BLaER1 treated with 17β-estradiol and CSF1 and Interleukin-3, amounts not matched to agents 10 nM and 100 nM (cell line): Measurements from ENCODE around the gene IKBIP.
"Not testable (repeated sequence)": the region's sequence is repeated elsewhere in the genome, so short reads cannot be mapped to it uniquely, and the experiment has no call there.

Experiments
- H3K27ac ChIP-seq, 11 experiments: shearing (Covaris generic); formaldehyde crosslinking; 2 replicates each; pipeline ENCODE4 v1.8.1; 2022
- H3K27me3 ChIP-seq, 11 experiments: shearing (Covaris generic); formaldehyde crosslinking; 2 replicates each; pipeline ENCODE4 v1.8.1; 2022
- H3K36me3 ChIP-seq, 11 experiments: shearing (Covaris generic); formaldehyde crosslinking; 2 replicates each; pipeline ENCODE4 v1.8.1; 2022
- H3K4me1 ChIP-seq, 10 experiments: shearing (Covaris generic); formaldehyde crosslinking; 2 replicates each; pipeline ENCODE4 v1.8.1; 2022
- H3K4me2 ChIP-seq, 11 experiments: shearing (Covaris generic); formaldehyde crosslinking; 2 replicates each; pipeline ENCODE4 v1.8.1; 2022
- H3K4me3 ChIP-seq, 10 experiments: shearing (Covaris generic); formaldehyde crosslinking; 2 replicates each; pipeline ENCODE4 v1.8.1; 2022
- H3K9ac ChIP-seq, 11 experiments: shearing (Covaris generic); formaldehyde crosslinking; 2 replicates each; pipeline ENCODE4 v1.8.1; 2022
- H3K9me3 ChIP-seq, 11 experiments: shearing (Covaris generic); formaldehyde crosslinking; replicated peaks in 1 of 11; 2 replicates each; pipeline ENCODE4 v1.8.1; 2022
- H4K20me1 ChIP-seq, 11 experiments: shearing (Covaris generic); formaldehyde crosslinking; 2 replicates each; pipeline ENCODE4 v1.8.1; 2022
- Cebpa-rat ChIP-seq, 11 experiments: shearing (Covaris generic); IDR thresholded peaks; 2 replicates each; pipeline ENCODE4 v1.8.1; 2022

The IKBIP gene

DNA sequence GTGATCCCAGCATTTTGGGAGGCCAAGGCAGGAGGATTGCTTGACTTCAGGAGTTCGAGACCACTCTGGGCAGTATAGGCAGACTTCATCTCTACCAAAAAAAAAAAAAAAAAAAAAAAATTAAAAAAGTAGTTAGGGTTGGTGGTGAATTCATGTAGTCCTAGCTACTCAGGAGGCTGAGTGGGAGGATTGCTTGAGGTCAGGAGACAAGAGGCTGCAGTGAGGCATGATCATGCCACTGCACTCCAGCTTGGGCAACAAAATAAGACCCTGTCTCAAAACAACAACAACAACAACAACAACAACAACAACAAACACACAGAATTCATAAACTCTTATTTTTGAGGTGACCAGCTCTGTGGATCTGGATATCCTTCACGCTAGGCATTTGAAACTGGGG lies 34.0 kb downstream of the IKBIP start:
- Histone ChIP-seq H3K9ac (no peak overlapping the region), H3K4me3 (no peak overlapping the region), H4K20me1 (peaks cover 0 to 4% (median 0%) of the 10 kb centered on the region in 11 experiments; a peak in 2 of 22 replicates), H3K36me3 (peaks cover 0 to 10% (median under 1%) of the 10 kb centered on the region in 11 experiments; a peak in 4 of 22 replicates), H3K27ac (peak overlapping the region in 6 of 11 experiments; percentile 1 to 95 (median 60); a peak in 4 of 22 replicates), H3K9me3 (peaks cover 0 to 16% (median 0%) of the 10 kb centered on the region in 11 experiments; a peak in 8 of 22 replicates), H3K4me1 (peaks cover 39 to 65% (median 58%) of the 10 kb centered on the region in 10 experiments), H3K4me2 (0 out of 22 replicates have a peak overlapping the region, but pooled peaks of 1 of the 11 experiments have one; percentile 11), H3K27me3 (no peaks in the 10 kb centered on the region)
- no peak for TF ChIP-seq Cebpa-rat (IDR thresholded peaks at IDR 0.05)

DNA sequence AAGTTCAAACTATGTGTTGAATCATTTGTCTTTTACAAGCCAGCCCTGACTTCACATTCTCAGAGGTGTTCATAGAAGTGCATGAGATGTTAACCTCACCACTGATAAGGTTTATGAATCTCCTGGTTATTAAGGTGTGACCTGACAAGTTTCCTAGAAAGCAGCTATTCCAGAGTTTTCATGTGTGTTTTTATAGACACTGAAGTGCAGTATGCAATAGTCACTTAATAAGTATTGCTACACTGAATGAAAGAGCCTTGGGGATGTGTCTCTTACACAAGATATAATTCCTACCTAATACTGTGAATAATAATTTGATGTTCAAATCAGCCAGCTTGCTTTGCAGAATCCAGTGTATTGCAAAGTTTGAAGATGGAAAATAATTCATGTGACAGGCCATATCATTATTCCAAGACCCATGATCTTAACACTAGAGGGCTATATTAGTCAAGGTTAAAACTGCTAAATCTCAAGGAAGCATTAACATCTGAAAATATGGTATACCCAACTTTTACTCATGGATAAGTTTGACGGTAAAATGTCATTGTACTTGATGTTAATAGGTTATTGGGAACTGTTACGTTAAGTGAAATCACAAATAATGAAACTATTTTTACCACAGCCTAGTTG lies 38.1 kb downstream of the IKBIP start:
- peaks cover under 1 to 33% (median 19%) of the 10 kb centered on the region in 11 experiments; a peak in 16 of 22 replicates for H4K20me1 ChIP-seq
- peaks cover 35 to 43% (median 38%) of the 10 kb centered on the region in 11 experiments for H3K36me3 ChIP-seq
- H3K4me1 ChIP-seq = peaks cover 15 to 37% (median 23%) of the 10 kb centered on the region in 10 experiments; a peak in 19 of 20 replicates
- no peaks in the 10 kb centered on the region for H3K27me3 ChIP-seq
- H3K9me3 ChIP-seq = no peaks in the 10 kb centered on the region
- peak overlapping the region in 5 of 11 experiments; percentile 68 to 75 (median 72); a peak in 8 of 22 replicates for H3K9ac ChIP-seq
- peak overlapping the region in 3 of 10 experiments; percentile 26 to 39 (median 35); a peak in 5 of 20 replicates for H3K4me3 ChIP-seq
- peak overlapping the region in 10 of 11 experiments; percentile 70 to 85 (median 78); a peak in 17 of 22 replicates for H3K4me2 ChIP-seq
- peak overlapping the region; percentile 68 to 85 (median 81); a peak in 20 of 22 replicates for H3K27ac ChIP-seq
- no peak for TF ChIP-seq Cebpa-rat (IDR thresholded peaks at IDR 0.05)

DNA sequence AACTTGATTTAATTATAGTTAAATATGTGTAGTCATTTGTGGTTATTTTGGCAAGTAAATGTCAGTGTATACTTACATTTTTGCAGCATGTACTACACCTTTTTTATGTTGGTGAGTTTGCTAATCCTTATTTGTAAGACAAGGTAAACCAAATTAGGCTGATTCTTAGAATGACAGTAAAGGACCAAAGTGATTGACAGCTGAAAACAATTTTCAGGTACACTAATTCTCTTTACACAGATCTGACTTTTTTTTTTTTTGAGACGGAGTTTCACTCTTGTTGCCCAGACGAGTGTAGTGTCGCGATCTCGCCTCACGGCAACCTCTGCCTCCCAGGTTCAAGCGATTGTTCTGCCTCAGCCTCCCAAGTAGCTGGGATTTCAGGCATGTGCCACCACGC lies 42.7 kb downstream of the IKBIP start:
- Histone ChIP-seq H3K4me2 (no peak overlapping the region), H3K4me1 (peaks cover under 1 to 15% (median 7%) of the 10 kb centered on the region in 10 experiments; a peak in 19 of 20 replicates), H3K27me3 (no peaks in the 10 kb centered on the region), H3K27ac (no peak overlapping the region), H3K36me3 (peaks cover 81 to 88% (median 84%) of the 10 kb centered on the region in 11 experiments), H3K4me3 (no peak overlapping the region), H3K9me3 (no peaks in the 10 kb centered on the region), H4K20me1 (peaks cover 41 to 77% (median 65%) of the 10 kb centered on the region in 11 experiments), H3K9ac (no peak overlapping the region)
- TF ChIP-seq Cebpa-rat (IDR thresholded peaks at IDR 0.05) = no peak

DNA sequence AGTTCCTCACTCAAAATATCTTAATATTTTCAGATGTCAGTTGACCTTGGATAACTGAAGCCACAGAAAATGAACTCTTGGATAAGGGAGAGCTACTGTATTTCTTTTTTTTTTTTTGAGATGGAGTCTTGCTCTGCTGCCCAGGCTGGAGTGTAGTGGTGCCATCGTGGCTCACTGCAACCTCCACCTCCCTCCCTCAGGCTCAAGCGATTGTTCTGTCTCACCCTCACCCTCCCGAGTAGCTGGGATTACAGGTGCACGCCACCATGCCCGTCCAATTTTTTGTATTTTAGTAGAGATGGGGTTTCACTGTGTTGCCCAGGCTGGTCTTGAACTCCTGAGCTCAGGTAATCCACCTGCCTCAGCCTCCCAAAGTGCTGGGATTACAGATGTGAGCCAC lies 47.3 kb downstream of the IKBIP start:
- H4K20me1 ChIP-seq = peaks cover 62 to 87% (median 82%) of the 10 kb centered on the region in 11 experiments
- peaks cover 17 to 28% (median 24%) of the 10 kb centered on the region in 10 experiments for H3K4me1 ChIP-seq
- H3K9ac ChIP-seq = peak overlapping the region in 1 of 11 experiments; percentile 31; a peak in 1 of 22 replicates
- peaks cover 71 to 78% (median 74%) of the 10 kb centered on the region in 11 experiments for H3K36me3 ChIP-seq
- H3K27me3 ChIP-seq, H3K27ac ChIP-seq, H3K9me3 ChIP-seq, H3K4me2 ChIP-seq, H3K4me3 ChIP-seq: not testable (repeated sequence)

DNA sequence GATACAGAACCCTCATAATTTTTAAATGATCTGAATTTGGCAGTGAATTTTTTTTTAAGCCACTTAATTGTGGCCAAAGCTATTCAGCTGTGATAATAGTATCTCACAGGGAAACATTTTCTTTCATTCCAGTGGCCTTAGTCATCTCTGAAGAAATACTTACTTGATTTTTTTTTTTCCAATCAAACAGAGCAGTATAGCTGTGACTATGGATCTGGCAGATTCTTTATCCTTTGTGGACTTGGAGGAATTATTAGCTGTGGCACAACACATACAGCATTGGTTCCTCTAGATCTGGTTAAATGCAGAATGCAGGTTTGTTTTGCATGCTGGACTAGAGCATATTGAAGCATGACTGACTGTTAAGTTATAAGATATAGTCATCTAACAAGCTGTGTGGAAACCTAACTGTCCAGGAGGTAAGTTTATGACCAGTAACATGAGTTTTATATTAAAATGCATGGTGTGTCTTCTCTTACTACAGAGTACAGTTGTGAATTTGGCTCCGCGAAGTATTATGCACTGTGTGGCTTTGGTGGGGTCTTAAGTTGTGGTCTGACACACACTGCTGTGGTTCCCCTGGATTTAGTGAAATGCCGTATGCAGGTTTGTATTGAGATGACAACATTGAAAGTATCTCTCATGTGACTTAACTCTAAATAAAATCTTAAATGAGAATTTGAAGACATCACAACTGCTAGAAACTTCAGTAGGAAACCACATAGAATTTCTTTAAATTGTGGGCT lies 49.2 kb downstream of the IKBIP start:
- H3K36me3 ChIP-seq = peaks cover 52 to 59% (median 55%) of the 10 kb centered on the region in 11 experiments
- peak overlapping the region; percentile 95 to 99 (median 97); a peak in 20 of 22 replicates for H3K27ac ChIP-seq
- peak overlapping the region; percentile 81 to 98 (median 88) for H3K4me2 ChIP-seq
- H3K4me3 ChIP-seq = peak overlapping the region; percentile 76 to 100 (median 98)
- no peaks in the 10 kb centered on the region for H3K9me3 ChIP-seq
- H4K20me1 ChIP-seq = peaks cover 56 to 68% (median 66%) of the 10 kb centered on the region in 11 experiments
- no peak for TF ChIP-seq Cebpa-rat (IDR thresholded peaks at IDR 0.05)
- no peaks in the 10 kb centered on the region for H3K27me3 ChIP-seq
- peak overlapping the region; percentile 97 to 100 (median 99) for H3K9ac ChIP-seq
- H3K4me1 ChIP-seq = peaks cover 18 to 30% (median 25%) of the 10 kb centered on the region in 10 experiments

DNA sequence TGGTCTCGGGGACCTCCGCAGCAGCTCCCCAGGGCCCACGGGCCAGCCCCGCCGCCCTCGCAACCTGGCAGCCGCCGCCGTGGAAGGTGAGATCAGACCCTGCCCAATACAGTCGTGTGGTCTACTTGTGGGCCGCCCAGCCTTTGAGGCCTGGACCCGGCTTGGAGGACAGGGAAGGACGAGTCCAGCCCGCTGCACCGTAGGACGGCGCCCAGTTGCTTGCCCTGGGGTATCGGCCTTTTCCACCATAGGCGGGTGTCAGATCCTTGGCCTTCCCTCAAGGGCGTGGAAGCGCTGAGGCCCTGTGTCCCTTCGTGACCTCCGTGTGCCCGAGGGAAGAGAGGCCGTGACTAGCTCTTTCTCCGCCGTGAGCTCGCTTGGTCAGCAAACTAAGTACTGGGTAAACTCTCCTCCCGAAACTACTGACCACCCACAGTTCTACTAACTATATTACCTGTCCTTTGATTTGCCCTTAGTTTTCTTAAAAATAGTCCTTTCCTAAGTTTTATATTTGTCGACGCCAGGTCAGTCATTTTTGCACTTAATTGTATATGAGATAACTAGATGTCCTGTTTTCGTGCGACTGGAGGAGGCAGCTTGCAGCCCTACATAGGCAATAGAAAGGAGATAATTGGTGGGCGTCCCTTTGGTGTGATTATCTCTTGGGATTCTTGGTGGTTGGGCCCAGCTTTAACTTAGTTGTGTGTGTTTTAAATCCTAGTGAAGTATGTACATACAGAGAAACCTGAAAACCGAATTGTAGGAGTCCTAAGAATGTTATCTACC lies 50.3 kb downstream of the IKBIP start:
- peaks cover 40 to 47% (median 43%) of the 10 kb centered on the region in 11 experiments for H3K36me3 ChIP-seq
- no peak for TF ChIP-seq Cebpa-rat (IDR thresholded peaks at IDR 0.05)
- H4K20me1 ChIP-seq = peaks cover 45 to 57% (median 54%) of the 10 kb centered on the region in 11 experiments
- H3K4me1 ChIP-seq = peaks cover 18 to 30% (median 25%) of the 10 kb centered on the region in 10 experiments
- H3K9me3 ChIP-seq = no peaks in the 10 kb centered on the region
- H3K27ac ChIP-seq = peak overlapping the region; percentile 95 to 99 (median 97)
- H3K4me3 ChIP-seq = peak overlapping the region; percentile 76 to 100 (median 98)
- no peaks in the 10 kb centered on the region for H3K27me3 ChIP-seq
- H3K4me2 ChIP-seq = peak overlapping the region; percentile 81 to 98 (median 88)
- H3K9ac ChIP-seq = peak overlapping the region; percentile 97 to 100 (median 99)

DNA sequence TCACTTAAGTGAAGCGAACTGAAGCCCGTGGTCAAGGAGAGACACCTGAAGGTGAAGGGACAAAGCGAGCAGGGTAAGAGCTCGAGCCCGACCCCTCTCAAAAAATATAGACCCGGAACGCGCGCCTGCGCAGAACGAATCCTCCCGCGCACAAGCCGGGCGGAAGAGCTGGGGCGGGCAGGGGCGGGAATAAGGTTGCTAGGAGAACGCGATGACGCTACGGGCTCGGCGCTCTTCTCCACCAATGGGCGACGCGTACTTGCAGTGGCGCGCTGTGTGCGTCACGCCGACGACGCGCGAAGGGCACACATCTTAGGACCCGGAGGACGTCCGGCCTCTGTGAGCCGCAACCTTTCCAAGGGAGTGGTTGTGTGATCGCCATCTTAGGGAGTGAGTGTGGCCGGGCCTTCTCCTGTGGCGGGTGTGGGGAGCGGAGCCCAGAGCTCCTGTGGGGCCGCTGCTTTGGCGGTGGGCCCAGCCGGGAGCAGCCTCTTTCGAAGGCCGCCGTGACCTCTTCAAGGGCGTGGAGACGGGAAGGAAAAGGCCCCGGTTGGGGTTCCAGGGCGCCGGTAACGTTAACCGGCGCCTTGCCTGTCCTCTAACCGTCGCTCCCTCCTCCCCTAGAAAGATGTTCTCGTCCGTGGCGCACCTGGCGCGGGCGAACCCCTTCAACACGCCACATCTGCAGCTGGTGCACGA lies 51.1 kb downstream of the IKBIP start, which contains the start of gene SLC25A3:
SLC25A3 (plus strand) TSS at position 336 of the 699 bp plus-strand sequence; CDS start at position 629, 293 bp downstream.
- Histone ChIP-seq H3K9me3 (no peaks in the 10 kb centered on the region), H3K9ac (peak within 1 kb of the TSS; percentile 97 to 100 (median 99)), H3K27me3 (no peaks in the 10 kb centered on the region), H3K4me2 (peak within 1 kb of the TSS; percentile 81 to 98 (median 88)), H3K27ac (peak within 1 kb of the TSS; percentile 95 to 99 (median 97)), H3K4me3 (peak within 1 kb of the TSS; percentile 76 to 100 (median 98)), H3K36me3 (peaks cover 33 to 40% (median 35%) of the 10 kb centered on the region in 11 experiments), H4K20me1 (peaks cover 43 to 49% (median 47%) of the 10 kb centered on the region in 11 experiments), H3K4me1 (peaks cover 18 to 30% (median 25%) of the 10 kb centered on the region in 10 experiments)
- no peak for TF ChIP-seq Cebpa-rat (IDR thresholded peaks at IDR 0.05)
